K562 (cell line): ENCODE results near the gene KHDC1L. TPM values are rescaled to one million over a fixed set of nuclear protein-coding genes. Genes with fewer than 3 reads are reported as not detected.

Experiments used
- ATAC-seq: fragments of 200-7000 bp; cut with Tn5 transposase; 3 replicates; pipeline ENCODE4 v1.9.1; 2020; ENCODE audit warnings: moderate library complexity
- BruUV-seq: library from RNA; stranded (reverse); fragments of 400-500 nt; replicated peaks from 2 replicates; lab custom pipeline; 2021; lab: Mats Ljungman, UMichigan
- CTCF ChIA-PET: fragments of 300-600 bp; formaldehyde crosslinking; extraction: SDS; loops from one replicate; lab custom pipeline; 2021; ENCODE audit warnings: low intra/inter-chr PET ratio; lab: Yijun Ruan, JAX
- POLR2A ChIA-PET: fragments of 300-600, 350-650 bp; sonication (Branson Sonifier 250); formaldehyde crosslinking; extraction: SDS; loops from one replicate; lab custom pipeline; 2021; ENCODE audit warnings: antibody characterized with exemption, inconsistent platforms; lab: Yijun Ruan, JAX
- DNase-seq, 4 experiments: peaks; one replicate each; pipeline versions ENCODE4 v3.0.0 to v3.0.0-alpha.2; 2011 to 2018; ENCODE audit warnings: low spot score in 3 of 4, mixed read lengths in 3 of 4; ENCODE audit errors: extremely low read depth in 1 of 4
- FAIRE-seq: peaks from 2 replicates; lab custom pipeline; 2011; peaks lifted over from hg19 to GRCh38; lab: Jason Lieb, UNC
- H2AFZ ChIP-seq: 2 replicates; pipeline ENCODE4 v1.6.0; 2011; ENCODE audit warnings: low read depth, low read length, control low read depth, inconsistent platforms
- H3K27ac ChIP-seq: fragments of 200-600 bp; 3 replicates; pipeline ENCODE4 v1.8.0; 2011; ENCODE audit warnings: low read depth, mild to moderate bottlenecking, control low read depth, inconsistent platforms, low read length, moderate library complexity, mixed read lengths; ENCODE audit errors: extremely low read depth
- H3K27me3 ChIP-seq, 2 experiments: fragments of 300-600 bp in 1 of 2; 2 replicates in 1 of 2; 3 replicates in 1 of 2; pipeline versions ENCODE4 v1.6.0 to v1.8.0; 2011; ENCODE audit warnings: inconsistent platforms in 2 of 2, low read length in 2 of 2, mild to moderate bottlenecking in 1 of 2, mixed read lengths in 1 of 2, moderate library complexity in 1 of 2; ENCODE audit not compliant: control insufficient read depth in 2 of 2, insufficient read depth in 2 of 2
- H3K36me3 ChIP-seq: fragments of 300-600 bp; 3 replicates; pipeline ENCODE4 v1.8.0; 2011; ENCODE audit warnings: mild to moderate bottlenecking, low read length, inconsistent platforms; ENCODE audit not compliant: control insufficient read depth, insufficient read depth
- H3K4me1 ChIP-seq, 2 experiments: fragments of 200-600 bp in 1 of 2; replicated peaks in 1 of 2; 2 replicates in 1 of 2; 3 replicates in 1 of 2; pipeline versions ENCODE4 v1.5.1 to v1.8.0; 2011; ENCODE audit warnings: inconsistent platforms in 2 of 2, low read length in 2 of 2, mild to moderate bottlenecking in 1 of 2, mixed read lengths in 1 of 2, moderate library complexity in 1 of 2; ENCODE audit not compliant: control insufficient read depth in 2 of 2, insufficient read depth in 2 of 2
- H3K4me2 ChIP-seq: 2 replicates; pipeline ENCODE4 v1.6.1; 2011; ENCODE audit warnings: low read length, control low read depth, inconsistent platforms, mixed read lengths; ENCODE audit not compliant: insufficient read depth
- H3K4me3 ChIP-seq: fragments of 200-600 bp; sonication (generic), shearing (Covaris generic); 2 replicates; pipeline ENCODE4 v1.5.1; 2016; ENCODE audit warnings: control low read depth, inconsistent platforms
- H3K79me2 ChIP-seq: fragments of 200-600 bp; 3 replicates; pipeline ENCODE4 v1.8.0; 2011; ENCODE audit warnings: low read length, inconsistent platforms; ENCODE audit not compliant: control insufficient read depth, insufficient read depth
- H3K9ac ChIP-seq, 2 experiments: 2 replicates each; pipeline versions ENCODE4 v1.6.0 to v1.6.1; 2011; ENCODE audit warnings: low read depth in 2 of 2, low read length in 2 of 2, control low read depth in 1 of 2, inconsistent platforms in 1 of 2, mild to moderate bottlenecking in 1 of 2, mixed read lengths in 1 of 2; ENCODE audit not compliant: insufficient read depth in 1 of 2
- H3K9me1 ChIP-seq: one replicate; pipeline ENCODE4 v1.6.0; 2011; ENCODE audit warnings: inconsistent platforms, mild to moderate bottlenecking, low read length, moderate library complexity; ENCODE audit not compliant: control insufficient read depth, insufficient read depth
- H3K9me3 ChIP-seq: replicated peaks from 2 replicates; pipeline ENCODE4 v1.5.1; 2011; ENCODE audit warnings: low read depth, low read length, inconsistent platforms; ENCODE audit not compliant: control insufficient read depth, insufficient read depth
- H4K20me1 ChIP-seq: replicated peaks from 2 replicates; pipeline ENCODE4 v1.6.1; 2011; ENCODE audit warnings: low read length, inconsistent platforms, mixed read lengths; ENCODE audit not compliant: control insufficient read depth, insufficient read depth
- ETV5 ChIP-seq: sonication (generic); formaldehyde crosslinking; IDR thresholded peaks from 2 replicates; pipeline ENCODE4 v1.4.0; 2020; ENCODE audit warnings: low read depth, mild to moderate bottlenecking, missing genetic modification reagents
- FOXP1 ChIP-seq: sonication (generic); formaldehyde crosslinking; IDR thresholded peaks from 2 replicates; pipeline ENCODE4 v1.8.0; 2022; ENCODE audit warnings: mild to moderate bottlenecking, missing genetic modification reagents
- HDAC6 ChIP-seq: IDR thresholded peaks from 2 replicates; pipeline ENCODE4 v1.6.1; 2012; ENCODE audit warnings: low read depth, mild to moderate bottlenecking, control low read depth, inconsistent platforms, low read length, moderate library complexity
- MBD2 ChIP-seq: sonication (generic); IDR thresholded peaks from 2 replicates; pipeline ENCODE4 v1.6.1; 2016; ENCODE audit warnings: low read depth, borderline replicate concordance
- POU5F1 ChIP-seq: fragments of 150-350 bp; IDR thresholded peaks from 2 replicates; pipeline ENCODE4 v1.6.1; 2014; ENCODE audit warnings: borderline replicate concordance, low read length, low read depth, mild to moderate bottlenecking; ENCODE audit not compliant: partially characterized antibody
- RBBP5 ChIP-seq: fragments of 200-600 bp; sonication (generic); IDR thresholded peaks from 2 replicates; pipeline ENCODE4 v1.6.1; 2012; ENCODE audit warnings: borderline replicate concordance, mild to moderate bottlenecking, low read length, control low read depth, inconsistent platforms; ENCODE audit not compliant: insufficient read depth, poor library complexity, severe bottlenecking
- SMC3 ChIP-seq: conservative IDR thresholded peaks from 2 replicates; pipeline ENCODE4 v1.6.1; 2011; ENCODE audit warnings: low read depth, low read length, improper control_type of control experiment; ENCODE audit not compliant: insufficient read depth
- TBL1XR1 ChIP-seq, 2 experiments: IDR thresholded peaks; 2 replicates each; pipeline ENCODE4 v1.6.1; 2012; ENCODE audit warnings: improper control_type of control experiment in 2 of 2, low read length in 2 of 2, mild to moderate bottlenecking in 1 of 2
- ZBTB49 ChIP-seq: sonication (generic); formaldehyde crosslinking; IDR thresholded peaks from 2 replicates; pipeline ENCODE4 v1.8.0; 2022; ENCODE audit warnings: missing genetic modification reagents, mild to moderate bottlenecking, borderline replicate concordance
- ZNF668 ChIP-seq: fragments of 250-450 bp; sonication (Bioruptor Pico); IDR thresholded peaks from 2 replicates; pipeline ENCODE4 v1.8.0; 2022; ENCODE audit warnings: mild to moderate bottlenecking, inconsistent platforms
- ZNF766 ChIP-seq: fragments of 200-800 bp; sonication (Bioruptor generic); conservative IDR thresholded peaks from 2 replicates; pipeline ENCODE4 v1.6.1; 2016; ENCODE audit warnings: missing genetic modification characterization, missing compliant biosample characterization
- WGBS: fragments of 100-300 bp; shearing (Covaris generic); methylation state at CpG from one replicate; pipeline ENCODE4 v1.1.6; 2016; ENCODE audit warnings: low coverage, mixed read lengths; ENCODE audit not compliant: insufficient coverage; ENCODE audit errors: missing lambda C conversion rate; 5-methylcytosine and 5-hydroxymethylcytosine counted together
- in situ Hi-C: fragments of 300-500 bp; cut with MboI; formaldehyde crosslinking; loops from 4 replicates; pipeline ENCODE4 v1.15.0; 2018; ENCODE audit warnings: inconsistent platforms, mixed read lengths
- intact Hi-C: fragments of 100-400 bp; cut with micrococcal nuclease; formaldehyde crosslinking; loops from 2 replicates; pipeline ENCODE4 v1.14.2; 2022
- polyA plus RNA-seq, 8 experiments: library from polyadenylated mRNA; depleted of rRNA in 4 of 8; stranded (reverse) in 5 of 8; unstranded in 3 of 8; fragments of >200 nt; fragmentation: Nextera tagmentation in 2 of 8; fragmentation: Illumina TruSeq in 1 of 8; extraction: Ambion mirVana in 2 of 8; extraction: Trizol in 1 of 8; gene quantifications; 2 replicates each; pipeline versions ENCODE4 v1.2.1 to v1.2.3, GENCODE V29; 2011 to 2014; ENCODE audit warnings: inconsistent platforms in 1 of 8, missing spikeins in 1 of 8
- total RNA-seq, 7 experiments: library from RNA; depleted of rRNA in 6 of 7; stranded (reverse); fragments of >200 nt in 6 of 7; fragmentation: Illumina TruSeq in 2 of 7; extraction: Trizol in 2 of 7; gene quantifications; 2 replicates each; pipeline versions ENCODE4 v1.2.1 to v1.2.3, GENCODE V29; 2011 to 2021; ENCODE audit warnings: low replicate concordance in 1 of 7
- TF ChIP-seq, protein P1 (sequence below): IDR thresholded peaks from 3 replicates; pipeline ENCODE4 v1.6.1; 2011; ENCODE audit warnings: borderline replicate concordance, mild to moderate bottlenecking; ENCODE audit not compliant: insufficient read length, insufficient read depth
- TF ChIP-seq, protein P2 (sequence below): fragments of 250-450 bp; sonication (Bioruptor Pico); IDR thresholded peaks from 2 replicates; pipeline ENCODE4 v1.4.0; 2020; ENCODE audit warnings: mild to moderate bottlenecking
- TF ChIP-seq, protein P3 (sequence below): fragments of 250-450 bp; sonication (Bioruptor Pico); IDR thresholded peaks from 2 replicates; pipeline ENCODE4 v1.6.1; 2021; ENCODE audit warnings: mild to moderate bottlenecking

KHDC1L gene
- total and polyA plus RNA-seq, 9 of the 15 experiments (the other 6 are each of a cell fraction or from before 2014, with no cell fraction given), result 0.33 to 1.9 (median 0.54) TPM

GRCh38 chr6:73180763-73181619, 44.3 kb downstream of the KHDC1L start:
- in situ Hi-C loops (no loop called here), intact Hi-C loops (loop anchor here (2.0 to 5.0 kb wide), 4 partner anchors 50 to 769 kb away; no protein-coding TSS in a partner anchor)
- Histone ChIP-seq H3K9me3 (no peaks in the 10 kb centered on the region), H4K20me1 (no peaks in the 10 kb centered on the region), H3K27me3 (no peaks in the 10 kb centered on the region), H3K27ac (no peak overlapping the region), H3K4me3 (no peak overlapping the region), H3K9ac (no peak overlapping the region), H2AFZ (no peak overlapping the region), H3K9me1 (no peaks in the 10 kb centered on the region), H3K4me1 (no peaks in the 10 kb centered on the region; a peak in 1 of 5 replicates), H3K79me2 (no peaks in the 10 kb centered on the region), H3K4me2 (no peak overlapping the region), H3K36me3 (no peaks in the 10 kb centered on the region)
- ChIA-PET POLR2A (no interaction called here), CTCF (interaction anchor here (0.6 to 1.9 kb wide), 4 partner anchors 541 to 1647 kb away, joined by 3 to 9 read pairs (median 4); no protein-coding TSS in a partner anchor)
- ATAC-seq (peak; percentile 96), DNase-seq (peak; percentile 30 to 55 (median 42)), FAIRE-seq (peak; percentile 86)
- 6% methylated on average over 7 of the region's 7 CpGs for WGBS
- no TSS peak for BruUV-seq
- no peak for TF ChIP-seq MBD2
- TF ChIP-seq, protein P1, sequence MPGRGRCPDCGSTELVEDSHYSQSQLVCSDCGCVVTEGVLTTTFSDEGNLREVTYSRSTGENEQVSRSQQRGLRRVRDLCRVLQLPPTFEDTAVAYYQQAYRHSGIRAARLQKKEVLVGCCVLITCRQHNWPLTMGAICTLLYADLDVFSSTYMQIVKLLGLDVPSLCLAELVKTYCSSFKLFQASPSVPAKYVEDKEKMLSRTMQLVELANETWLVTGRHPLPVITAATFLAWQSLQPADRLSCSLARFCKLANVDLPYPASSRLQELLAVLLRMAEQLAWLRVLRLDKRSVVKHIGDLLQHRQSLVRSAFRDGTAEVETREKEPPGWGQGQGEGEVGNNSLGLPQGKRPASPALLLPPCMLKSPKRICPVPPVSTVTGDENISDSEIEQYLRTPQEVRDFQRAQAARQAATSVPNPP, result no peak
- no peak for TF ChIP-seq FOXP1
- no peak for TF ChIP-seq ZNF668 (CRISPR knock-in tag)
- TF ChIP-seq ZNF766, result peak; percentile 81
- TF ChIP-seq, protein P2, sequence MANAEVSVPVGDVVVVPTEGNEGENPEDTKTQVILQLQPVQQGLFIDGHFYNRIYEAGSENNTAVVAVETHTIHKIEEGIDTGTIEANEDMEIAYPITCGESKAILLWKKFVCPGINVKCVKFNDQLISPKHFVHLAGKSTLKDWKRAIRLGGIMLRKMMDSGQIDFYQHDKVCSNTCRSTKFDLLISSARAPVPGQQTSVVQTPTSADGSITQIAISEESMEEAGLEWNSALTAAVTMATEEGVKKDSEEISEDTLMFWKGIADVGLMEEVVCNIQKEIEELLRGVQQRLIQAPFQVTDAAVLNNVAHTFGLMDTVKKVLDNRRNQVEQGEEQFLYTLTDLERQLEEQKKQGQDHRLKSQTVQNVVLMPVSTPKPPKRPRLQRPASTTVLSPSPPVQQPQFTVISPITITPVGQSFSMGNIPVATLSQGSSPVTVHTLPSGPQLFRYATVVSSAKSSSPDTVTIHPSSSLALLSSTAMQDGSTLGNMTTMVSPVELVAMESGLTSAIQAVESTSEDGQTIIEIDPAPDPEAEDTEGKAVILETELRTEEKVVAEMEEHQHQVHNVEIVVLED (CRISPR knock-in tag), result no peak
- TF ChIP-seq ETV5 (CRISPR knock-in tag), result no peak
- no peak for TF ChIP-seq HDAC6
- no peak for TF ChIP-seq ZBTB49 (CRISPR knock-in tag)
- TF ChIP-seq SMC3, result peak; percentile 70
- TF ChIP-seq TBL1XR1 (IDR thresholded peaks at IDR 0.05; ENCODE audit: low read length in 2 of 2), result no peak
- no peak for TF ChIP-seq RBBP5
- TF ChIP-seq POU5F1, result no peak
- TF ChIP-seq, protein P3, sequence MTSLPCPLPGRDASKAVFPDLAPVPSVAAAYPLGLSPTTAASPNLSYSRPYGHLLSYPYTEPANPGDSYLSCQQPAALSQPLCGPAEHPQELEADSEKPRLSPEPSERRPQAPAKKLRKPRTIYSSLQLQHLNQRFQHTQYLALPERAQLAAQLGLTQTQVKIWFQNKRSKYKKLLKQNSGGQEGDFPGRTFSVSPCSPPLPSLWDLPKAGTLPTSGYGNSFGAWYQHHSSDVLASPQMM (CRISPR knock-in tag), result no peak
